HG02610 (cell line): ENCODE data around the gene KCTD14.
"Not testable (repeated sequence)": the region's sequence is repeated elsewhere in the genome, so short reads cannot be mapped to it uniquely, and the experiment has no call there.

Experiments used
- ATAC-seq: cut with Tn5 transposase; IDR thresholded peaks from one replicate; pipeline ENCODE4 v1.9.1; 2021; ENCODE audit warnings: mild to moderate bottlenecking, moderate library complexity; ENCODE audit not compliant: unreplicated experiment

KCTD14 gene

DNA sequence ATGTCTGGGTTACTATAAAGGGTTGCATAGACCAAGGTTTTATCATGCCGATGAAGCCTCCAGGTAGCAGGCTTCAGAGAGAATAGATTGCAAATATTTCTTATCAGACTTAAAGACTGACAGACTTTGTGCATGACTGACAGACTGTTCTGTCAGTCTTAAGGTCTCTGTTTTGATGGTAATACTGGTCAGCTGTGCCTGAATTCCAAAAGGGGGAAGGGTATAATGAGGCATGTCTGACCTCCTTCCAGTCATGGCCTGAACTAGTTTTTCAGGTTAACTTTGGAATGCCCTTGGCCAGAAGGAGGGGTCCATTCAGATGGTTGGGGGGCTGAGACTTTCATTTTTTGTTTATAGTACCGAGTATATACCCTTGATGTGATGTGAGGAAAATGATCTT, 4.7 kb upstream of the KCTD14 start:
- ATAC-seq: no peak

DNA sequence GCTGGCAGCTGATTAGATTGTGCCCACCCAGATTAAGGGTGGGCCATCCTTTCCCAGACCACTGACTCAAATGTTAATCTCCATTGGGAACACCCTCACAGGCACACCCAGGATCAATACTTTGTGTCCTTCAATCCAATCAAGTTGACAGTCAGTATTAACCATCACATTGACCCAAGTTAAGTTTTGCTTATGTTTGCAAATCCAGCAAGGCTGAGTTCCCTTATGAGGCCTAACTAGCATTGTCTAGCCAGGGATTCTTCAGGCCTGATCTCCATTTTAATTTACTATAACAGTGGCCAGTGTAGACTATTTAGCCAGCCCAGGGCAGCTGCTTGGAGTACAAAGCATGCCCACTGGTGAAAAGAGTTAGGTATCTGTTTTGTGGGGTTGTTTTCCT, 2.3 kb upstream of the KCTD14 start:
- ATAC-seq: no peak

DNA sequence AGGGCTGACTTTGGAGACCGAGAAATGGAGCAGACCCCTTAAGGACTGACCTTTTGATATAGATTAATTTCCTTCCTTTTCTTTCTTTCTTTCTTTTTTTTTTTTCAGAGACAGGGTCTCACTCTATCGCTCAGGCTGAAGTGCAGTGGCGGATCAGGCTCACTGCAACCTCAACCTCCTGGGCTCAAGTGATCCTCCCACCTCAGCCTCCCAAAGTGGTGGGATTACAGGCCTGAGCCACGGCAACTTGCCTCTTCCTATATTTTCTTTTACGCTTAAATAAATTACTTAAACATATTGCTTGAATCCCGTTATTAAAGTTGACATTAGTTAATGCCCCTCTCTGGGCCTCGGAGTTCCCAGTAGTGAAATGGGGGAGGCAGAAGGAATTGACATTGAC, 350 bp upstream of the KCTD14 start:
- ATAC-seq: no peak

GRCh38 chr11:78021611-78022010, 1.5 kb downstream of the KCTD14 start:
- no peak for ATAC-seq

DNA sequence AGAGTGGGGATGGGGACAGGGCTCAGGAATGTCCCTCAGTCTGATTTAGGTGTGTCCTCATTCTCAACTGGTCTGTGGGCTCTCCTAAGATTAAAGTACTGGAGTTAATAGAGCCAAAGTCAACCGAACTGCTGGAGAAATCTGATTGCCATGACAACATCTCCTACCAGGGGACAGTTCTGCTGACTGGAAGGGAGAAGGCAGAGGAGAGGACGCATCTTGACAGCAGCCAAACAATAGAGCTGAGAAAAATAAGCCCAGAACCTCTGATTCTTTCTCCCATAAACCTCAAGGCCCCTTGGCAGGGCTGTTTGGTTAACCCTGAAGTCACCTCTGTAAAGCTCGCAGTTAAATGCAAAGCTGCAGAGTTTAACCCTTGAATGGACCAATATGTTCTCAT, 2.8 kb downstream of the KCTD14 start:
- no peak for ATAC-seq

DNA sequence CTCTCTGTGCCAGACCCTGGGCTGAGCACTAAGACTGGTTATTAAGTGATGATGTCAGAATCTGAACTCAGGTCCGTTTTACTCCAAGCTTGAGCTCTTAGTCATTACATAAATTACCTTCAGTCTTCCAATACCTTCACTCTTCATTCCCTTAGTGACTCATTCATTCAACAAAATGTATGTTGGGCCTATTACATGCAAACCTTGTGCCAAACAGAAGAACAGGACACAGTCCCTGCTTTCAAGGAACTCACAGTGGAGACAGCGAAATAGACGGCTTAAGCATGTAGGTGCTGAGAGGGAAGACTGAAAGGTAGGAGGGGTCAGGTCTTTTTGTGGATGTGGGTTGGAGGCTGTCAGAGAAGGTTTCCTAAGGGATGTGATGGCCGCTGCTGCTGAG, 3.3 kb downstream of the KCTD14 start:
- no peak for ATAC-seq

DNA sequence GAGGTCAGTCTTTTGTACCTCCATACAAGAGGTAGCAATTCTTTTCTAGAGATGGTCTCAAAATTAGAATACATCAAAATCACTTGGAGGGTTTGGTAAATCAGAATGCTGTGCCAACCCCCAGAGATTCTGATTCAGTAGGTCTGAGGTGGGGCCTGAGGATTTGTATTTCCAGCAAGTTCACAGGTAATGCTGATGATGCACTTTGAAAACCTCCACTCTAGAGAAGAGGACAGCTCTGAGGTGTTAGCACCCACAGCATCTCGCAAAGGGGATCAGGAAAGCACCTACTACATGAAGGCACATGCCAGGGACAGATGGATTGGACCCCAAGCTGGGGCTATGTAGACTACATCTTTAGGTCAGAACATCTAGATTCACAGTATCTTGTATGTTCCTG, 7.2 kb downstream of the KCTD14 start:
- ATAC-seq: no peak

DNA sequence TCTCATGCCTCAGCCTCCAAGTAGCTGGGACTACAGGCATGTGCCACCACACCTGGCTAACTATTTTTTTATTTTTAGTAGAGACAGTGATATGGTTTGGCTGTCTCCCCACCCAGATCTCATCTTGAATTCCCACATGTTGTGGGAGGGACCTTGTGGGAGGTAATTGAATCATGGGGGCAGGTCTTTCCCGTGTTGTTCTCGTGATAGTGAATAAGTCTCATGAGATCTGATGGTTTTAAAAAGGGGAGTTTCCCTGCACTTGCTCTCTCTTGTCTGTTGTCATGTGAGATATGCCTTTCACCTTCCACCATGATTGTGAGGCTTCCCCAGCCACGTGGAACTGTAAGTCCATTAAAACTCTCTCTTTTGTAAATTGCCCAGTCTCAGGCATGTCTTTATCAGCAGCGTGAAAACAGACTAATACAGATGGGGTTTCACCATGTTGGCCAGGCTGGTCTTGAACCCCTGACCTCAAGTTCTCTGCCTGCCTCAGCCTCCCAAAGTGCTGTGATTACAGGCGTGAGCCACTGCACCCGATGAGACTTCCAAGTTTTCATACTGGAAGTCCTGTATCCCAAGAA, 8.0 kb downstream of the KCTD14 start:
- not testable (repeated sequence) for ATAC-seq

DNA sequence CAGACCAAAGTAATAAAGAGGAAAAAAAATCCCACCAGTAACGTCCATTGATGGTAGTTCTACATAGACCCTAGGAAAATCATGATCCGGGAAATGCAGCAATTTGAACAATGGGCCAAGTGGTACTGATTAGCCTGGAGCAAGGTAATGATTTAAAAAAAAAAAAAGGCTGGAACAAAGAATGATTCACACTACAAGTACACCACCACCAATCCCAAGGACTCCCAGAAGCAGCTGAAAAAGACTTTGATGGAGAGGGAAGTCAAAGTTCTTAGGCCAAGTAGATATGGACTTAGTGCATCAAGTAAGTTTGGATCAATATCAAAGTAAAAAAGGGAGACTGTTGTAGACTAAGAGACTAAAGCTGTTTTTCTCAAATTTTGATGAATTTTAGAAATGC, 11.8 kb downstream of the KCTD14 start:
- no peak for ATAC-seq

- no peak for ATAC-seq
Observed at GRCh38 chr11:78010755-78011154, 12.3 kb downstream of the KCTD14 start.

DNA sequence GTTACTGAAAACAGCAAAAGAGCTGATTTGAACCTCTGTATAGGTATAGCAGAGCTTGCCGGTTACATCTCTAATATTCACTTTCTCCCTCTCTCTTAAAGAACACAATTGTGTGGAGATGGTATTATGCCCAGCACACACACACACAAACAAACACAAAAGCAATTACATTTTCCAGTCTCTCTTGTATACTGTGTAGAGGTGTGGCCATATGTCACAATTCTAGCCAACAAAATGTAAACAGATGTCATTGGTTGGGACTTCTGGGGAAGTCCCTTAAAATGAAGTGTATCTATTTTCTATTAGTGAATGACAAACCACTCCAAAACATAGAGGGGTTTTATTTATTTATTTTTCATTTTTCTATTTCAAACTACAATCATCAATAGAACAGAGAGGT, 12.8 kb downstream of the KCTD14 start:
- no peak for ATAC-seq

- no peak for ATAC-seq
Observed at GRCh38 chr11:78009062-78009461, 14.0 kb downstream of the KCTD14 start.

GRCh38 chr11:78000193-78000592, 22.9 kb downstream of the KCTD14 start:
- no peak for ATAC-seq

GRCh38 chr11:77999446-78000030, 23.5 kb downstream of the KCTD14 start:
- no peak for ATAC-seq

DNA sequence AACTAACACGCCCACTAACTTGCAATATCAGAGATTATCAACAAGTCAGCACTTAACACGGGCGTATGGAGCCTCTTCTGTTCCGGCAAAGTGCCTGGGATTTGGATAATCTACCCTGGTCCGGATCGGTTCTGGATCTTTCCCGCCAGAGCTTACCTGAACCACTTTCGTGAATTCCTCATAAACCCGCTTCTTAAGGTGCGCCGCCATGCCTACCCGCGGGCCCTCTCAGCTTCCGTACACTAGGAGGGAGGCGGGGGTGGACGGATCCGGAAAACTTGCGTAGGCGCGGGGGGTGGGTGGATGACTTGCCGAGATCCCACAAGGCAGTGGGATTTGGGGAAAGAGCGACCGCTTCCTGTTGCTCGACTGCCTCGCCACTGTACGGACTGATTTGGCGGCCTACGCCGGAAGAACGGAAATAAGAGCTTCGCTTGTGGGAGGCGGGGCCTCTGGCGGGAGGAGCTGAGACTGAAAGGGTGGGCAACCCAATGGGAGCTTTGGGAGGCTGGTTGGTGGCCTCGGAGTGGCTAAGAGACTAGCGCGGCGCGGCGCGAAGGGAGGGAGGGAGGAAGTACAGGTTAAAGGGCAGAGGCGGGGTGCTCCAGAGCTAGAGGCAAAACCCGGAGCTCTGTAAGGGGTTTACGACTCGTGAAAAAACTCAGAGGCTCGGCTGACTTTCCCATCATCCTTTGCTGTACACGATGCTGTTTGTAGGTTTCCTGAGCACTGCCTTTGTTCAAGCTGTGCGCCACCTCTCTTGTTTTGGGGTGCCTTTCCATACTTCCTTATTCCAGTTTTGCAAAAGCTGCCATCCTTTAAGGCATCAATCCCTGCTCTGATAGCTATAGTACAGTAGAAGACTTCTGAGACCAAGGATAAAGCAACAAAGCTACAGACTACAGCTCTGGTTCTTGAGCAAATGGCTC, 28.4 kb downstream of the KCTD14 start, which contains the start of gene INTS4:
TSS of gene INTS4 (minus strand) at position 235 of the 929 bp plus-strand sequence. CDS start at position 210, 25 bp downstream.
- ATAC-seq: peak; percentile 99

GRCh38 chr11:77993902-77994301, 29.2 kb downstream of the KCTD14 start:
- ATAC-seq: no peak

- no peak for ATAC-seq
Observed at GRCh38 chr11:77990981-77991380, 32.1 kb downstream of the KCTD14 start.

DNA sequence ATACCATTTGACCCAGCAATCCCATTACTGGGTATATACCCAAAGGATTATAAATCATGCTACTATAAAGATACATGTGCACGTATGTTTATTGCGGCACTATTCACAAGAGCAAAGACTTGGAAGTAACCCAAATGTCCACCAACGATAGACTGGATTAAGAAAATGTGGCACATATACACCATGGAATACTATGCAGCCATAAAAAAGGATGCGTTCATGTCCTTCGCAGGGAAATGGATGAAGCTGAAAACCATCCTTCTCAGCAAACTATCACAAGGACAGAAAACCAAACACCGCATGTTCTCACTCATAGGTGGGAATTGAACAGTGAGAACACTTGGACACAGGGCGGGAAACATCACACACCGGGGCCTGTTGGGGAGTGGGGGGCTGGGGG, 36.6 kb downstream of the KCTD14 start:
- ATAC-seq: not testable (repeated sequence)

- ATAC-seq: no peak
Observed at GRCh38 chr11:77981346-77981947, 41.6 kb downstream of the KCTD14 start.

DNA sequence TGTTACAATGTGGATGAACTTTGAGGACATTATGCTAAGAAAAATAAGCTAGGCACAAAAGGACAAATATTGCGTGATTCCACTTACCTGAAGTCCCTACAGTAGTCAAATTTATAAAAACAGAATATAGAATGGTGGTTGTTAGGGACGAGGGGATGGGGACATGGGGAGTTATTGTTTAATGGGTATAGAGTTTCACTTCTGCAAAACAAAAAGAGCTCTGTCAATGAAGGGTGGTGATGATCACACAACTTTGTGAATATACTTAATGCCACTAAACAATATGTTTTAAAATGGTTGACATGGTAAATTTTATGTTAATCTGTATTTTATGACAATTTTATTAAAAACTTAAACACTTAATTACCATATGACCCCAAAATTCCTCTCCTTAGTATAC, 54.7 kb downstream of the KCTD14 start:
- no peak for ATAC-seq

DNA sequence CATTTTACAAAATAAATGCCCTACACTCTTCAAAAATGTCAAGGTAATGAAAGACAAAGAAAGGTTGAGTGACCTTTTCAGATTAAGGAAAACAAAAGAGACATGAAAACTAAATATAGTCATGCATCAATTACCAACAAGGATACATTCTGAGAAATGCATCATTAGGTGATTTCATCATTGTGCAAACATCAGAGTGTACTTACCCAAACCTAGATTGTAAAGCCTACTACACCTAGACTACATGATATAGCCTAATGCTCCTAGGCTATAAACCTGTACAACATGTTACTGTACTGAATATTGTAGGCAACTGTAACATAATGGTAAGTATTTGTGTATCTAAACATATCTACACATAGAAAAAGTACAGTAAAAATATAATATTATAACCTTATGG, 55.3 kb downstream of the KCTD14 start:
- ATAC-seq: no peak

- no peak for ATAC-seq
Observed at GRCh38 chr11:77967121-77967520, 56.0 kb downstream of the KCTD14 start.
